Effector memory CD4-positive, alpha-beta T cell (primary cell): ENCODE results near the gene MKRN3.

ENCODE experiments used
- DNase-seq, 3 donors: peaks; one replicate each; pipeline ENCODE4 v3.0.0-alpha.2; 2020
- H3K27ac ChIP-seq: 2 replicates; pipeline ENCODE4 v1.7.0; 2013; ENCODE audit warnings: mild to moderate bottlenecking, low read length, moderate library complexity; ENCODE audit not compliant: insufficient read depth, poor library complexity, severe bottlenecking
- H3K27me3 ChIP-seq: replicated peaks from 2 replicates; pipeline ENCODE4 v1.7.0; 2013; ENCODE audit warnings: mild to moderate bottlenecking, low read length; ENCODE audit not compliant: insufficient read depth, control insufficient read depth, poor library complexity, severe bottlenecking
- H3K36me3 ChIP-seq: 2 replicates; pipeline ENCODE4 v1.7.0; 2013; ENCODE audit warnings: mild to moderate bottlenecking, low read length, moderate library complexity; ENCODE audit not compliant: control insufficient read depth, insufficient read depth
- H3K4me1 ChIP-seq: 2 replicates; pipeline ENCODE4 v1.7.0; 2013; ENCODE audit warnings: low read length, mild to moderate bottlenecking; ENCODE audit not compliant: control insufficient read depth, insufficient read depth, poor library complexity, severe bottlenecking
- H3K4me3 ChIP-seq: 2 replicates; pipeline ENCODE4 v1.7.0; 2013; ENCODE audit warnings: low read length, low read depth, mild to moderate bottlenecking; ENCODE audit not compliant: insufficient read depth, poor library complexity, severe bottlenecking
- H3K9me3 ChIP-seq: 2 replicates; pipeline ENCODE4 v1.7.0; 2013; ENCODE audit warnings: mild to moderate bottlenecking, low read length, moderate library complexity; ENCODE audit not compliant: control insufficient read depth
- total RNA-seq, 3 donors: gene quantifications; one replicate each; lab custom pipeline; 2026; lab: John Stamatoyannopoulos, UW

The MKRN3 gene
- 1.2 to 3.5 (median 1.7) reads per million in 3 donors for total RNA-seq

DNA sequence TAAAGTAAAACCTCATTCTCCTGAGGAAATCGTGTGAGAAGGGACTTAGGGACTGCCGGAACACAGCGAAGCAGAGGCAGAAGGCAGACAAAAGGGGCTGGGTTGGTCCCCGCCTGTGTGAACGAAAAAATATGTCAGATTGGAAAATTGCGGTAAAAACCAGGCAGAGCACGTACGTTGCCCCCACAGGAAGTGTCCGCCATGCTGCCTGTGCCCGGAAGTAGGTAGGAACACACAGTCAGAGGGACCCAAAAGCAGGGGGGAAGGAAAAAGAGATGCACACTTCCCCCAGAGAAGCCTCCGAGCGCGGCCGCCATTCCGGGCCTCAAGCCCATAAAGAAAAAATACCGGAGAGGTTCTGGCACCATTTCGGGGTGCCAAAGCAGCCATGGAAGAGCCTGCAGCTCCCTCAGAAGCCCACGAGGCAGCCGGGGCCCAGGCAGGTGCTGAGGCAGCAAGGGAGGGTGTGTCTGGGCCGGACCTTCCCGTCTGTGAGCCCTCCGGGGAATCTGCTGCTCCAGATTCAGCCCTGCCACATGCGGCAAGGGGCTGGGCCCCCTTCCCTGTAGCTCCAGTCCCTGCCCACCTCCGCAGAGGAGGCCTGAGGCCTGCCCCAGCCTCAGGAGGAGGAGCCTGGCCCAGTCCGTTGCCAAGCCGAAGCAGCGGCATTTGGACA, at the start of gene MKRN3:
Gene MKRN3 (plus strand): TSS at position 280 of the 676 bp plus-strand sequence. CDS start 109 bp downstream, at position 389.
- H3K4me1 ChIP-seq = no peaks in the 10 kb centered on the region
- DNase-seq = peak; percentile 5 to 16 (median 8)
- H3K36me3 ChIP-seq = no peaks in the 10 kb centered on the region
- H3K9me3 ChIP-seq = no peaks in the 10 kb centered on the region
- no peaks in the 10 kb centered on the region for H3K27me3 ChIP-seq
- H3K4me3 ChIP-seq = peak within 1 kb of the TSS; percentile 10
- peak within 1 kb of the TSS; percentile 44 for H3K27ac ChIP-seq

DNA sequence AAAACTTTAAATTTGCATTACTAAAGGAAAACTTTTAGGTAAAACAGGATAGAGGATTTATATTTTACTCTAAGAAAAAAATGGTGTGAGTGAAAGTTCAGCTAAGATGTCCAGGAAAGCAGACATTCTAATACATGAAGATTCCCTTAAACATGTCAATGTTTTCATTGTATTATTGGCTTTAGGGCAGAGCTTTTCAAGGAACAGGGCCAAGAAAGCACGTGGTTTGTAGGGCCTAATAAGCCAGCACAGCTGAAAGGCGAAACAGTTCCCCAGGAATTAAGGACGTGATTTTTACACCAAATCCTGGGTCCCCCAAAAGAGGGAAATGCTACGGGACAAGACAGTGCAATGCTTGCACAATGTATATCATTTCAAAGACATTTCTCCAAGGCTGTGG, 48.6 kb upstream of the MKRN3 start:
- no peak for DNase-seq
- no peak overlapping the region for H3K4me3 ChIP-seq
- no peak overlapping the region for H3K27ac ChIP-seq
- no peaks in the 10 kb centered on the region for H3K36me3 ChIP-seq
- no peaks in the 10 kb centered on the region for H3K27me3 ChIP-seq
- H3K4me1 ChIP-seq = no peaks in the 10 kb centered on the region
- no peaks in the 10 kb centered on the region for H3K9me3 ChIP-seq

DNA sequence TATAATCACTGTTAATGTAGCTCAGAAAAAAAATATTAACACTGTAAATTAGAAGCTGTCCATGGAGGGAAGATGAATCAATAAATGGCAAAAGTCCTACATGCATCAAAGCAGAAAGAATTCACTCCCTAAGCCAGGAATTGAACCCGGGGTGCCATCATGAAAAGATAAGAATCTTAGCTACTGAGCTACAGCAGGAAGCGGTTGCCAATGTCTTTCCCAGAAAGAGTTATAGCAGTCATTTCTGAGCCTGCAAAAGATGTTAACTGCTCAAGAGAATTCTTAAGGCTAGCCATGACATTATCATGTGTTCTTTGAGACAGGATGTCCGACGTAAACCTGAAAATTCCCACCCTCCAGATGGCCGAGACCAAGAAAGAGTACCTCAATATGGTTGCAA, 47.4 kb upstream of the MKRN3 start:
- Histone ChIP-seq H3K4me1 (no peaks in the 10 kb centered on the region), H3K9me3 (no peaks in the 10 kb centered on the region), H3K4me3 (no peak overlapping the region), H3K36me3 (no peaks in the 10 kb centered on the region), H3K27ac (no peak overlapping the region), H3K27me3 (no peaks in the 10 kb centered on the region)
- no peak for DNase-seq

GRCh38 chr15:23524816-23525215, 40.7 kb upstream of the MKRN3 start:
- no peaks in the 10 kb centered on the region for H3K4me1 ChIP-seq
- no peaks in the 10 kb centered on the region for H3K9me3 ChIP-seq
- no peak overlapping the region for H3K27ac ChIP-seq
- H3K4me3 ChIP-seq = no peak overlapping the region
- no peak for DNase-seq
- no peaks in the 10 kb centered on the region for H3K36me3 ChIP-seq
- H3K27me3 ChIP-seq = no peaks in the 10 kb centered on the region

- Histone ChIP-seq H3K4me3 (no peak overlapping the region), H3K27ac (no peak overlapping the region), H3K36me3 (no peaks in the 10 kb centered on the region), H3K9me3 (no peaks in the 10 kb centered on the region), H3K27me3 (no peaks in the 10 kb centered on the region), H3K4me1 (no peaks in the 10 kb centered on the region)
- DNase-seq = no peak
These were observed 35.6 kb upstream of the MKRN3 start for GRCh38 chr15:23529891-23530290.

DNA sequence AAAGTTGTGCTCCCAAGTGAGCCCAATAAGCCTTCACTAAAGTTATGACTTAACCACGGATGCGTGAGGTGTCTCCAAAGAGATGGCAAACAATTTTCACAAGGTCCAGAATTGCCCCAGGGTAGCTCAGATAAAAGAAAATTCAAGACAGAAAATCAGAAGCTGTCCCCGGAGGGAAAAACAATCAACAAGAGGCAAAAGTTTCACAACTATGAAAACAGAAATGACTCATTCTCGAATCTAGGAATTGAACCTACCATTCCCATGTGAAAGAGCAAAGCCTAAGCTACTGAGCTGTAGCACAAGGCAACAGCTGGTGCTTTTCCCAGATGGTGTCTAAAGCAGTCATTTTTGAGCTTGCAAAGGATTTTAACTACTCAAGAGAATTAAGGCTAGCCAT, 33.5 kb upstream of the MKRN3 start:
- Histone ChIP-seq H3K4me3 (no peak overlapping the region), H3K4me1 (no peaks in the 10 kb centered on the region), H3K27ac (no peak overlapping the region), H3K9me3 (no peaks in the 10 kb centered on the region), H3K36me3 (no peaks in the 10 kb centered on the region), H3K27me3 (no peaks in the 10 kb centered on the region)
- no peak for DNase-seq

DNA sequence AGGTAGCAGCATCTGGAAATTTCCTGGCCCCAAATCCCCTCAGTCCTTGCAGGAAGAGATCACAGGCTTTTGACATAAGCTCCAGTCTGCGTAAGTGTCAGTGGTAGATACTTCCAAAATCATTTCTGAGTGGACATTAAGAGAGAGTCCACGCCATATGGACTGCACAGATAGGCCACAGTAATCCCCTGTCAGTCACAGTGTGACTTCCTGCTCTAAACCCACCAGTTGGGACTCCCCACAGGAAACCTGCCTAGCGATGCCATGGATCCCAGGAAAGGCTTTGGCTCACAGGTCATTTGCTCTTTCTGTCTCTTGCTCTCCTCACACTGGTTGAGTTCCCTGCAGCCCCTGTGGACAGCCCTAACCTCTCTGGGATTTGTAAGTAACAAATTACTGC, 28.8 kb upstream of the MKRN3 start:
- no peak overlapping the region for H3K27ac ChIP-seq
- H3K4me1 ChIP-seq = no peaks in the 10 kb centered on the region
- no peaks in the 10 kb centered on the region for H3K36me3 ChIP-seq
- no peaks in the 10 kb centered on the region for H3K27me3 ChIP-seq
- no peak overlapping the region for H3K4me3 ChIP-seq
- no peaks in the 10 kb centered on the region for H3K9me3 ChIP-seq
- DNase-seq = no peak

GRCh38 chr15:23538648-23539047, 26.8 kb upstream of the MKRN3 start:
- no peak for DNase-seq
- H3K36me3 ChIP-seq = no peaks in the 10 kb centered on the region
- H3K4me3 ChIP-seq = no peak overlapping the region
- H3K4me1 ChIP-seq = no peaks in the 10 kb centered on the region
- H3K9me3 ChIP-seq = no peaks in the 10 kb centered on the region
- H3K27me3 ChIP-seq = no peaks in the 10 kb centered on the region
- no peak overlapping the region for H3K27ac ChIP-seq

GRCh38 chr15:23539892-23540291, 25.6 kb upstream of the MKRN3 start:
- H3K27ac ChIP-seq = no peak overlapping the region
- no peaks in the 10 kb centered on the region for H3K4me1 ChIP-seq
- H3K4me3 ChIP-seq = no peak overlapping the region
- H3K27me3 ChIP-seq = no peaks in the 10 kb centered on the region
- no peak for DNase-seq
- no peaks in the 10 kb centered on the region for H3K9me3 ChIP-seq
- no peaks in the 10 kb centered on the region for H3K36me3 ChIP-seq

GRCh38 chr15:23546158-23546557, 19.3 kb upstream of the MKRN3 start:
- Histone ChIP-seq H3K27ac (no peak overlapping the region), H3K27me3 (no peaks in the 10 kb centered on the region), H3K4me1 (no peaks in the 10 kb centered on the region), H3K4me3 (no peak overlapping the region), H3K36me3 (no peaks in the 10 kb centered on the region), H3K9me3 (no peaks in the 10 kb centered on the region)
- DNase-seq = no peak
